H9 (cell line): Measurements from ENCODE around the gene PCGF2. TPM values are rescaled to one million over a fixed set of nuclear protein-coding genes. Genes with fewer than 3 reads are reported as not detected.

Experiments used
- DNase-seq: peaks from one replicate; pipeline ENCODE4 v3.0.0-alpha.2; 2017
- H2AFZ ChIP-seq: one replicate; pipeline ENCODE4 v1.6.1; 2013; ENCODE audit warnings: mild to moderate bottlenecking, low read length, control low read depth, moderate library complexity
- H2AK5ac ChIP-seq: 2 replicates; pipeline ENCODE4 v1.6.1; 2013; ENCODE audit warnings: low read length, control low read depth, mixed read lengths; ENCODE audit not compliant: insufficient read length
- H2BK120ac ChIP-seq: one replicate; pipeline ENCODE4 v1.6.1; 2013; ENCODE audit warnings: low read depth, mild to moderate bottlenecking, low read length, control low read depth, inconsistent platforms; ENCODE audit not compliant: poor library complexity, severe bottlenecking
- H2BK12ac ChIP-seq: 2 replicates; pipeline ENCODE4 v1.6.1; 2013; ENCODE audit warnings: low read length, control low read depth, mixed read lengths, low read depth; ENCODE audit not compliant: insufficient read length
- H2BK15ac ChIP-seq: 2 replicates; pipeline ENCODE4 v1.6.1; 2013; ENCODE audit warnings: low read depth, low read length, control low read depth
- H2BK20ac ChIP-seq: one replicate; pipeline ENCODE4 v1.6.1; 2013; ENCODE audit warnings: low read depth, mild to moderate bottlenecking, low read length, control low read depth, inconsistent platforms; ENCODE audit not compliant: poor library complexity, severe bottlenecking
- H2BK5ac ChIP-seq: 2 replicates; pipeline ENCODE4 v1.6.1; 2013; ENCODE audit warnings: low read length, control low read depth, mixed read lengths; ENCODE audit not compliant: insufficient read length
- H3K14ac ChIP-seq: 2 replicates; pipeline ENCODE4 v1.6.1; 2013; ENCODE audit warnings: low read length, control low read depth; ENCODE audit not compliant: insufficient read depth
- H3K18ac ChIP-seq: 2 replicates; pipeline ENCODE4 v1.6.1; 2013; ENCODE audit warnings: low read depth, mild to moderate bottlenecking, mixed read lengths, low read length, control low read depth; ENCODE audit not compliant: insufficient read length
- H3K23ac ChIP-seq: 2 replicates; pipeline ENCODE4 v1.6.1; 2013; ENCODE audit warnings: low read length, control low read depth, mixed read lengths, low read depth; ENCODE audit not compliant: insufficient read length
- H3K23me2 ChIP-seq: 2 replicates; pipeline ENCODE4 v1.6.1; 2013; ENCODE audit warnings: low read depth, mild to moderate bottlenecking, mixed read lengths, low read length, control low read depth; ENCODE audit not compliant: insufficient read length, poor library complexity, severe bottlenecking
- H3K27ac ChIP-seq: 2 replicates; pipeline ENCODE4 v1.5.1; 2013; ENCODE audit warnings: low read length, control low read depth, mixed read lengths, low read depth; ENCODE audit not compliant: insufficient read length
- H3K27me3 ChIP-seq: 2 replicates; pipeline ENCODE4 v1.6.1; 2013; ENCODE audit warnings: low read length, control low read depth, inconsistent platforms; ENCODE audit not compliant: insufficient read depth
- H3K4ac ChIP-seq: 2 replicates; pipeline ENCODE4 v1.6.1; 2013; ENCODE audit warnings: low read depth, mild to moderate bottlenecking, control low read depth, inconsistent platforms, low read length, moderate library complexity
- H3K4me1 ChIP-seq: 2 replicates; pipeline ENCODE4 v1.6.1; 2013; ENCODE audit warnings: low read length, control low read depth, inconsistent platforms; ENCODE audit not compliant: insufficient read depth
- H3K4me2 ChIP-seq: 2 replicates; pipeline ENCODE4 v1.6.1; 2013; ENCODE audit warnings: low read length, control low read depth, mixed read lengths; ENCODE audit not compliant: insufficient read length, insufficient read depth
- H3K56ac ChIP-seq: 2 replicates; pipeline ENCODE4 v1.6.1; 2013; ENCODE audit warnings: low read depth, mild to moderate bottlenecking, mixed read lengths, low read length, control low read depth; ENCODE audit not compliant: insufficient read length
- H3K79me1 ChIP-seq: 2 replicates; pipeline ENCODE4 v1.6.1; 2013; ENCODE audit warnings: low read depth, mild to moderate bottlenecking, moderate library complexity, low read length, control low read depth, inconsistent platforms; ENCODE audit not compliant: insufficient read depth, poor library complexity, severe bottlenecking
- H3K79me2 ChIP-seq: 2 replicates; pipeline ENCODE4 v1.6.1; 2013; ENCODE audit warnings: low read length, control low read depth, inconsistent platforms; ENCODE audit not compliant: insufficient read depth
- H3K9ac ChIP-seq: 2 replicates; pipeline ENCODE4 v1.6.1; 2013; ENCODE audit warnings: low read length, control low read depth, mixed read lengths; ENCODE audit not compliant: insufficient read length; ENCODE audit errors: extremely low read depth
- H3K9me3 ChIP-seq: one replicate; pipeline ENCODE4 v1.6.1; 2013; ENCODE audit warnings: low read depth, low read length, inconsistent platforms; ENCODE audit not compliant: control insufficient read depth
- H3T11ph ChIP-seq: one replicate; pipeline ENCODE4 v1.6.1; 2013; ENCODE audit warnings: mild to moderate bottlenecking, low read length, control low read depth, inconsistent platforms
- H4K20me1 ChIP-seq: one replicate; pipeline ENCODE4 v1.6.1; 2013; ENCODE audit not compliant: control insufficient read depth, insufficient read length, insufficient read depth
- H4K5ac ChIP-seq: 2 replicates; pipeline ENCODE4 v1.6.1; 2013; ENCODE audit warnings: low read depth, mild to moderate bottlenecking, mixed read lengths, low read length, control low read depth; ENCODE audit not compliant: insufficient read length
- H4K8ac ChIP-seq: replicated peaks from 2 replicates; pipeline ENCODE4 v1.6.1; 2013; ENCODE audit warnings: low read length, control low read depth, mixed read lengths, low read depth; ENCODE audit not compliant: insufficient read length
- H4K91ac ChIP-seq: 2 replicates; pipeline ENCODE4 v1.6.1; 2013; ENCODE audit warnings: low read depth, mild to moderate bottlenecking, moderate library complexity, mixed read lengths, low read length, control low read depth; ENCODE audit not compliant: insufficient read length
- H3K27ac Mint-ChIP-seq, 3 experiments: 2 replicates in 2 of 3; 3 replicates in 1 of 3; pipeline ENCODE4 v1.8.0; 2020 to 2021; ENCODE audit warnings: mixed read lengths in 3 of 3, mild to moderate bottlenecking in 1 of 3, moderate library complexity in 1 of 3
- H3K27me3 Mint-ChIP-seq: 2 replicates; pipeline ENCODE4 v1.8.0; 2021; ENCODE audit warnings: low read depth, mild to moderate bottlenecking, moderate library complexity, mixed read lengths
- H3K36me3 Mint-ChIP-seq, 3 experiments: 2 replicates in 2 of 3; 3 replicates in 1 of 3; pipeline ENCODE4 v1.8.0; 2020 to 2021; ENCODE audit warnings: low read depth in 3 of 3, mixed read lengths in 3 of 3; ENCODE audit not compliant: insufficient read depth in 1 of 3
- H3K4me1 Mint-ChIP-seq, 2 experiments: 2 replicates each; pipeline ENCODE4 v1.8.0; 2020; ENCODE audit warnings: mixed read lengths in 2 of 2
- H3K4me3 Mint-ChIP-seq, 2 experiments: 2 replicates in 1 of 2; 3 replicates in 1 of 2; pipeline ENCODE4 v1.8.0; 2020 to 2021; ENCODE audit warnings: mild to moderate bottlenecking in 2 of 2, mixed read lengths in 2 of 2, moderate library complexity in 1 of 2
- H3K9me3 Mint-ChIP-seq, 2 experiments: 2 replicates in 1 of 2; 3 replicates in 1 of 2; pipeline ENCODE4 v1.8.0; 2020; ENCODE audit warnings: mild to moderate bottlenecking in 2 of 2, mixed read lengths in 2 of 2, moderate library complexity in 1 of 2
- WGBS: extraction: QIAGEN DNeasy Blood & Tissue Kit; methylation state at CpG from one replicate; pipeline ENCODE4 v1.1.7; 2013; ENCODE audit warnings: missing lambda C conversion rate, low lambda C conversion rate, mixed read lengths; ENCODE audit not compliant: insufficient read length; ENCODE audit errors: extremely low coverage; 5-methylcytosine and 5-hydroxymethylcytosine counted together
- total RNA-seq: library from RNA; stranded (reverse); gene quantifications from 2 replicates; pipeline ENCODE4 v1.2.1, GENCODE V29; 2021
- TF ChIP-seq, protein P1 (sequence below): fragments of 200-600 bp; sonication (generic); conservative IDR thresholded peaks from 3 replicates; pipeline ENCODE4 v1.8.0; 2021; ENCODE audit warnings: antibody characterized with exemption, mild to moderate bottlenecking

The PCGF2 gene
- total RNA-seq, 1 experiment from 2014 or later = 106 TPM

GRCh38 chr17:38716368-38717005 is 31.6 kb downstream of the PCGF2 start:
- TF ChIP-seq, protein P1, sequence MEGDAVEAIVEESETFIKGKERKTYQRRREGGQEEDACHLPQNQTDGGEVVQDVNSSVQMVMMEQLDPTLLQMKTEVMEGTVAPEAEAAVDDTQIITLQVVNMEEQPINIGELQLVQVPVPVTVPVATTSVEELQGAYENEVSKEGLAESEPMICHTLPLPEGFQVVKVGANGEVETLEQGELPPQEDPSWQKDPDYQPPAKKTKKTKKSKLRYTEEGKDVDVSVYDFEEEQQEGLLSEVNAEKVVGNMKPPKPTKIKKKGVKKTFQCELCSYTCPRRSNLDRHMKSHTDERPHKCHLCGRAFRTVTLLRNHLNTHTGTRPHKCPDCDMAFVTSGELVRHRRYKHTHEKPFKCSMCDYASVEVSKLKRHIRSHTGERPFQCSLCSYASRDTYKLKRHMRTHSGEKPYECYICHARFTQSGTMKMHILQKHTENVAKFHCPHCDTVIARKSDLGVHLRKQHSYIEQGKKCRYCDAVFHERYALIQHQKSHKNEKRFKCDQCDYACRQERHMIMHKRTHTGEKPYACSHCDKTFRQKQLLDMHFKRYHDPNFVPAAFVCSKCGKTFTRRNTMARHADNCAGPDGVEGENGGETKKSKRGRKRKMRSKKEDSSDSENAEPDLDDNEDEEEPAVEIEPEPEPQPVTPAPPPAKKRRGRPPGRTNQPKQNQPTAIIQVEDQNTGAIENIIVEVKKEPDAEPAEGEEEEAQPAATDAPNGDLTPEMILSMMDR = no peak
- Mint-ChIP-seq H3K4me3 (no peak overlapping the region), H3K4me1 (peaks cover 34 to 65% of the 10 kb centered on the region in 2 experiments), H3K9me3 (no peaks in the 10 kb centered on the region), H3K27me3 (peaks cover 42% of the 10 kb centered on the region), H3K36me3 (peaks cover 8 to 17% (median 14%) of the 10 kb centered on the region in 3 experiments; a peak in 6 of 7 replicates), H3K27ac (no peak overlapping the region)
- Histone ChIP-seq H2AFZ (no peak overlapping the region), H3K27ac (no peak overlapping the region), H3K23me2 (peaks cover 3% of the 10 kb centered on the region), H4K91ac (no peak overlapping the region), H2BK120ac (no peak overlapping the region), H2BK15ac (no peak overlapping the region), H3K4me1 (peaks cover 3% of the 10 kb centered on the region; the same call in 1 of the 2 replicates), H3K4ac (no peak overlapping the region), H3K56ac (no peak overlapping the region), H3K9me3 (no peaks in the 10 kb centered on the region), H4K20me1 (peaks cover 2% of the 10 kb centered on the region), H3K79me1 (no peaks in the 10 kb centered on the region), H3K27me3 (peaks cover 5% of the 10 kb centered on the region; the same call in 1 of the 2 replicates), H3K23ac (no peak overlapping the region), H3T11ph (no peak overlapping the region), H2BK20ac (no peak overlapping the region), H4K8ac (no peak overlapping the region), H3K79me2 (no peaks in the 10 kb centered on the region), H4K5ac (no peak overlapping the region), H3K14ac (no peak overlapping the region), H2BK12ac (no peak overlapping the region), H3K18ac (no peak overlapping the region), H2AK5ac (no peak overlapping the region), H3K9ac (no peak overlapping the region), H2BK5ac (no peak overlapping the region), H3K4me2 (no peak overlapping the region)
- no CpG with 5 or more reads among the region's 18 CpGs for WGBS
- no peak for DNase-seq
